ENCODE data around the gene HOXC5. TPM values are rescaled to one million over a fixed set of nuclear protein-coding genes. Genes with fewer than 3 reads are reported as not detected.

HOXC5 gene
- total and polyA plus RNA-seq, 5 experiments from 2014 or later: not detected

DNA sequence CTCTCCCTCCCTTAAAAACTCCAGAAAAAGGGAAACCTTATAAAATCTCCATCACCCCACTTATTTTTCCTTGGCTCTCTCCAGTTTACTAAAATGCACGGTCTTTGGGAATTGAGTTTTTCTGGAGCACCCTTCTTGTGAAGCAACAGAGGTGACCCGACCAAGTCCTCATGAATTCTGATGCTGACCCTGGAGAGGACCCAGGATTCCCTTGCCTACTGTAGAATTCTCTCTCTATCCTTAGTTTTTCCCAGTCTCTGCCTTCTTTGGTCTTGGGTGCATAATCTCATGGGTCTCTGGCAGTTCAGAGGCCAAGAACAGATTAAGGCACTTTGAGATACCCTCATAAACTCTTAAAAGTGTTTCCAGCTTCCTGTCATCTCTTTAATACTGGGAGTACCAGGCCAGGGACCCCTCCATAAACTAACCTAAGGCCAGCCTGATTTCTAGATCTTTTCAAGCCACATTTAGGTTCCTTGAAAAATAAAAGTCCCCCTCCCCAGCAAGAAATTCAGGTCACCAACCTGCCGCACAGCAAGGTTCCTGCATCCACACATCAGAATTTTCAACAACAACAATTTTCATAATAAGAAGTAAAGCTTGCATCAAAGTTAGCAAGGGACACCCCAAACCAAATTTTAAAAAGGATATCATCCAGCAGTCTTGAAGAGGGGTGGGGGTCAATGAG lies 15.7 kb downstream of the HOXC5 start:
- H3K27me3 Mint-ChIP-seq: peaks cover 61 to 97% (median 82%) of the 10 kb centered on the region in 5 donors
- ATAC-seq: no peak
- H3K27ac Mint-ChIP-seq: no peak overlapping the region
- no peak for DNase-seq
- peaks cover 0 to 5% (median 4%) of the 10 kb centered on the region in 3 donors for H3K36me3 Mint-ChIP-seq
- no peaks in the 10 kb centered on the region for H3K9me3 Mint-ChIP-seq
- H3K4me1 Mint-ChIP-seq: peaks cover 19 to 62% (median 47%) of the 10 kb centered on the region in 4 donors
- peak overlapping the region in 3 of 10 donors; percentile 18 to 34 (median 24) for H3K4me3 Mint-ChIP-seq
- POLR2A ChIA-PET: no interaction called here

DNA sequence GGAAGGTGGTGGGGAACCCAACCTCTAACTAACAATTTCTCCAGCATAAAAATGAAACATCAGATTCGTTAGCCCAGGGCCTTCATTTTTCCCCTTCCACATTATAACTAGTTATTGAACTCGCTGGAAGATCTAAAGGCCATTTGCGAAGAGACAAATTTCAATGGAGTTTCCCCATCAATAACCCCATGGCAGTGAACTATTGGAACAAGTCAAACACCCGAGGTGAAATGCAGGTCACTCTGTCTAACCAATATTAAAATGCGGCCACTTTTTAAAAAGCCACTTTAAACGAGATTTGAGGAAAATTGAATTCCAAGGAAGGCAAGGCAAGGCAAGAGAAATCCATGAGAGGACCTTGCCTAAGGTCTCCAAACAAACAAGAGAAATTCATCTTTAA lies 16.3 kb downstream of the HOXC5 start:
- peaks cover 18 to 57% (median 46%) of the 10 kb centered on the region in 4 donors for H3K4me1 Mint-ChIP-seq
- peaks cover 0 to 5% (median 4%) of the 10 kb centered on the region in 3 donors for H3K36me3 Mint-ChIP-seq
- POLR2A ChIA-PET: no interaction called here

DNA sequence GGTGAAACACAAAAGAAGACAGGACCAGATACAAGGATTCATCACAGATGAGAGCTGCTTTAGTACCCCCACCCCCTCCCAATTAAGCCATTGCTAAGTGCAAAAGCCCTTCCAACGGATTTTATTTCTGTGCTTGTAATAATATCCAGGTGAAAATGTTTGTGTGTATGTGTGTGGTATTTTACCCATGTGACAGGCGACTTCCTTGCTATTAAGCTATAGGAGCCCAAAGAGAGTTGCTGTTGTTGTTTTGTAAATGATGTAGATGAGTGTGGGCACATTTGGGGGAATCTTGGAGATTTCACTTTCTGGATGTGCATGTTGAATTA lies 17.6 kb downstream of the HOXC5 start:
- POLR2A ChIA-PET: no interaction called here
- no peak for DNase-seq
- peak overlapping the region in 6 of 10 donors; percentile 1 to 51 (median 19) for H3K4me3 Mint-ChIP-seq
- peaks cover 21 to 61% (median 49%) of the 10 kb centered on the region in 4 donors for H3K4me1 Mint-ChIP-seq
- peaks cover 51 to 94% (median 75%) of the 10 kb centered on the region in 5 donors for H3K27me3 Mint-ChIP-seq
- peaks cover 0 to 5% (median 4%) of the 10 kb centered on the region in 3 donors for H3K36me3 Mint-ChIP-seq
- H3K27ac Mint-ChIP-seq: no peak overlapping the region
- no peaks in the 10 kb centered on the region for H3K9me3 Mint-ChIP-seq
- ATAC-seq: no peak

More for the DNA sequence above, 16.3 kb downstream of the HOXC5 start:
- Mint-ChIP-seq H3K4me3 (no peak overlapping the region), H3K27ac (no peak overlapping the region), H3K27me3 (peaks cover 58 to 94% (median 80%) of the 10 kb centered on the region in 5 donors), H3K9me3 (no peaks in the 10 kb centered on the region)
- ATAC-seq (no peak), DNase-seq (no peak)

DNA sequence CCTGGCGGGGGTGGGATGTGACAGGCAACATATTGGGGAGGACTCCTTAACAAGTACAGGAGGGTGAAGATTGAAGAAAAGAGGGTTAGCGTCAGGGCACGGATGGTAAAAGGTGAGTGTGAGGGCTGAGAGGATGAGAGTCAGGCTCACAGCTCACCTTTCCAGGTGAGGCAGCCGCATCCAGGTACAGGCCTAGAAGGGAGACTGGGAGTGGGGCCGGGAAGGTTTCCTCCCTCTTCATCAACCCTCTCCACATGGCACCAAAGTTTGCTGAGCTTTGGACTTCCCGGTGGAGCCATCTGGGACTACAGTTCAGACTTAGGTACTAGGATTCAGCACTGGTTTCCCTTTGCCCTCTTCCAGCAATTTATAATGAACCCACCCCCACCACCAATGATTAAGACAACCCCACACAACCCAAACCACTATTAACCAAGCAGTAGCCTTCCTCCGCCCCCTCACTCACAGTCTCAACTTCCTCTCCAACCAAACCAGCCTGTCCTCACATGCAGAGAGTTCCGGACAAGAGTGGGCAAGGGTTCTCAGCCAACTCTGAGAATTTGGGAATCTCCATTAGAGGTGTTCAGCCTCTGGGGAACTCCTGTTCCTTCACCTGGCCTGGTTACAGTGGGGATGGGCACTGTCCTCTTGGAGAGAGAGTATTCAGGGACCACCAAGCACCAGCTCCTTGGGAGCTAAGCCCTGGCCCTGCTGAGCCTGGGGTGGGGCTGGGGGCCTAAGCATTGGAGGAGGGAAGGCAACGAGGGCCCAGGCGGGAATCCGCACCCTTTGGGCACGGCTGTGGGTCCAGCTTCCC lies 18.4 kb downstream of the HOXC5 start:
- Mint-ChIP-seq H3K4me3 (peak overlapping the region in 2 of 10 donors; percentile 22 to 37), H3K9me3 (no peaks in the 10 kb centered on the region), H3K27ac (peak overlapping the region in 2 of 10 donors; percentile 28 to 59), H3K36me3 (peaks cover 0 to 5% (median 4%) of the 10 kb centered on the region in 3 donors), H3K4me1 (peaks cover 22 to 60% (median 49%) of the 10 kb centered on the region in 4 donors), H3K27me3 (peaks cover 48 to 88% (median 76%) of the 10 kb centered on the region in 5 donors)
- ATAC-seq (no peak), DNase-seq (no peak)
- POLR2A ChIA-PET: interaction anchor here (0.7 to 1.0 kb wide), 2 partner anchors 18 to 110 kb away, joined by 3 to 4 read pairs; partner anchors contain the start of gene HOXC5

DNA sequence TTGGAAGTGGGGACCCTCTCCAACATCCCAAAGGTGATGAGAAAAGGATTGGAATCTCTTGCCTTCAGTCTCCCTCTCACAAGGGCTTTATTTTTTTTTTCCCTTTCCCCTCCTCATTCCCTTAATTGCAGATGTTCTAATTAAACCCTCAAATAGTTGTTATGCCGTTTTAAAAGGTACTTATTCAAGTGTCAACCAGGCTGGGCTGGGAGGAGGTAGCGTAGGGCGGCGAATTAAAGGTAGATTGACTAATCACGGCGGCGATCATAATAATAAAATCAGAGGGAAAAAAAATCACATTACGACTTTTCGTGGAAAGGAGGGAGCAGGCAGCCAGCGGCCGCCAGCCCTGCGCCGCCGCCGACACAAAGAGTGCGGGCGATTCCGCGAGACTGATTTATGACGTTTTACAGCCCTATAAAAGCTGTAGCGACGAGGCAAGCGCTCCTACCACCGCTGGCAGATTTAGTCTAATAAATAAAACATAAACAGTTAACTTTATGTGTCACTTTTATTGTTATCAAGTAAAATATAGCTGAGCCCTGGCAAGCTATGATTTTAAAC lies 19.1 kb downstream of the HOXC5 start:
- POLR2A ChIA-PET: interaction anchor here (0.7 to 1.8 kb wide), 4 partner anchors 14 to 229 kb away, joined by 3 to 6 read pairs (median 4); partner anchors contain the start of genes HNRNPA1 and HOXC5
- Mint-ChIP-seq H3K4me3 (peak overlapping the region in 9 of 10 donors; percentile 12 to 91 (median 74)), H3K4me1 (peaks cover 20 to 53% (median 46%) of the 10 kb centered on the region in 4 donors), H3K9me3 (no peaks in the 10 kb centered on the region), H3K27me3 (peaks cover 46 to 83% (median 76%) of the 10 kb centered on the region in 5 donors), H3K27ac (peak overlapping the region in 2 of 10 donors; percentile 24 to 28), H3K36me3 (peaks cover 0 to 5% (median 4%) of the 10 kb centered on the region in 3 donors)
- ATAC-seq: no peak
- DNase-seq: no peak

DNA sequence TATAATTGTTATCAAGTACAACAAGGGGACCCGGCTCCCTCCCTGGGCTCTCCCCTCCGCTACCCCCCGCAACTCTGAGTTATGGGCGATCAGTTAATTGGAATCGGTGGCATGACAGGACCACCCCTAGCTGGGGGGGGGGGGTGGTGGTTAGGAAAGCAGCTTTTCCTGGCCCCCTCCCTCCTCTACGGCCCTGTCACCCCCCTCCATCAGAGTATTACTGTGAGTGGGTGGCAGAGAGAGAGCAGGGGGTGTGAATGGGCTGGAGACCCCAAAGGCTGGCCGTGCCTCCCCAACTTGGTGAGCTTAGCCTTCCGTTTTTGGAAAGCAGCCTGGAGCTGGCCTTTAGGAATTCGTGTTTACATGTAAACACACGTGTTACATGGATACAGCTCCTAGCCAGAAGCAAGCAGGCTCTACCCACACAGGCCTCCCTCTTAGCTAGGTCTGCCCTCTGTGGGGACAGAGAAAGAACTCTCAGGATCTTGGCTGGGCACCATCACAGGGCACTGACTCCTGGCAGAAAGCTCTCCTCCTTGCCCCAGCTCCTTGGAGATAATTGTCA lies 19.7 kb downstream of the HOXC5 start:
- Mint-ChIP-seq H3K4me3 (peak overlapping the region; percentile 70 to 92 (median 87)), H3K27me3 (peaks cover 48 to 83% (median 76%) of the 10 kb centered on the region in 5 donors), H3K36me3 (peaks cover 0 to 5% (median 4%) of the 10 kb centered on the region in 3 donors), H3K9me3 (no peaks in the 10 kb centered on the region), H3K27ac (peak overlapping the region in 9 of 10 donors; percentile 32 to 94 (median 87)), H3K4me1 (peaks cover 18 to 47% (median 43%) of the 10 kb centered on the region in 4 donors)
- ATAC-seq (peak in 1 of 2 donors; percentile 13), DNase-seq (peak in 1 of 10 donors; percentile 13)
- POLR2A ChIA-PET: interaction anchor here (1.0 to 1.8 kb wide), 3 partner anchors 13 to 228 kb away, joined by 4 to 6 read pairs (median 4); partner anchors contain the start of genes HNRNPA1 and HOXC5

DNA sequence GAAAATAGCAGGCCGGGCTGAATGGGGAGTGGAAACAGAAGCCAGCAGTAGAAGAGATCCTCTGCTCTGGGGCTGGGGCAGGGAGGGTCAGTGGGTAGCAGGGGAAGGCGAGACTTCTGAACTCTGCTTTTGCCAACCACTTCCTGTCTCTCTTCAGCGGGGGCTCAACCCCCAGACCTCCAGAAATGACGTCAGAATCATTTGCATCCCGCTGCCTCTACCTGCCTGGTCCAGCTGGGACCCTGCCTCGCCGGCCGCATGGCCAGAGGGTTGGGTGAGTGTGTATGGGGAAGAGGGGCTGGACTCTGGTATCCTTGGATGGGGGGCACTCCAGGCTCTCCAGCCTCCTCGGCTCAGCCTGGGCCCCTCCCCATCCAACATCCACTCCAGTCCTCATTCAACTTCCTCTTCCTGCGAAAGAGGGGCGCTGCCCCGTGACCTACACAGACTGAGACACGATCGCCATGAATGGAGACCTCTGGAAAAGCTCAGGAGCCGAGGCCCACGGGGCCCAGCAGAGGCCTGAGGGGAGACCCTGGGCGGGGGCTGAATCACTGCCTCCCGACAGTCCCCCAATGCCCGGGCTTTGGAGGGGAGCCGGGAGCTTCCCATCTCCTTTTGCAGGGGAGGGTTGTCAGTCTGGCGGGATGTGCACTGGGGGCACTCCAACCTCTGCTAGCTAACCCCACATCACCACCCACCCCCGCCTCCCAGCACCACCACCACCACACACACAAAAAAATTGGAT lies 20.3 kb downstream of the HOXC5 start:
- DNase-seq (peak in 3 of 10 donors; percentile 18 to 50 (median 42)), ATAC-seq (peak; percentile 38 to 44)
- POLR2A ChIA-PET: interaction anchor here (1.0 to 1.8 kb wide), 3 partner anchors 12 to 227 kb away, joined by 3 to 6 read pairs (median 4); partner anchors contain the start of genes CBX5 and HNRNPA1
- Mint-ChIP-seq H3K27ac (peak overlapping the region in 9 of 10 donors; percentile 32 to 94 (median 87)), H3K9me3 (no peaks in the 10 kb centered on the region), H3K4me1 (peaks cover 15 to 43% (median 39%) of the 10 kb centered on the region in 4 donors), H3K4me3 (peak overlapping the region; percentile 70 to 92 (median 87)), H3K27me3 (peaks cover 43 to 83% (median 74%) of the 10 kb centered on the region in 5 donors), H3K36me3 (peaks cover 0 to 4% (median 0%) of the 10 kb centered on the region in 3 donors)

DNA sequence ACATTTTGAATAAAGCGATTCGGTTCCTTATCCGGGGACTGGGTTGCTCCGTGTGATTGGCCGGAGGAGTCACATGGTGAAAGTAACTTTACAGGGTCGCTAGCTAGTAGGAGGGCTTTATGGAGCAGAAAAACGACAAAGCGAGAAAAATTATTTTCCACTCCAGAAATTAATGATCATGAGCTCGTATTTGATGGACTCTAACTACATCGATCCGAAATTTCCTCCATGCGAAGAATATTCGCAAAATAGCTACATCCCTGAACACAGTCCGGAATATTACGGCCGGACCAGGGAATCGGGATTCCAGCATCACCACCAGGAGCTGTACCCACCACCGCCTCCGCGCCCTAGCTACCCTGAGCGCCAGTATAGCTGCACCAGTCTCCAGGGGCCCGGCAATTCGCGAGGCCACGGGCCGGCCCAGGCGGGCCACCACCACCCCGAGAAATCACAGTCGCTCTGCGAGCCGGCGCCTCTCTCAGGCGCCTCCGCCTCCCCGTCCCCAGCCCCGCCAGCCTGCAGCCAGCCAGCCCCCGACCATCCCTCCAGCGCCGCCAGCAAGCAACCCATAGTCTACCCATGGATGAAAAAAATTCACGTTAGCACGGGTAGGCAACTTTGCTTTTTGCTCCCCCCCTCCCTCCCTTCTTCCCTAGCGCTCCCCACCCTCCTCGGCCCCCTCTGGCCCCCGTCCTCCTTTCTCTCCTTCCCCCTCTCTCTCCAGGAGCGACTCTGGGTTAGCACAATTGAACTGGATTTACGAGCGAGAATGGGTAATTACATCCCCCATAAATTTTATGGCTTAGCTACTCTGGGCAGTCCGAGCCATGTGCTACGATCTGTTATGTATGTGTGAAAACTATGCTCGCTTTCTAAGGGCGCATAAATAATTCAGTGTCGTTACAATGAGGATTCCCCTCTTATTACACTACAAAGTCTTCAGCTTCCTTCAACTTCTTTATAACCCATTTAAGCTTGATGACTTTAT lies 21.2 kb downstream of the HOXC5 start, which contains the start of gene HOXC4:
TSS of gene HOXC4 (plus strand) at position 85 of the 991 bp plus-strand sequence. CDS start at position 173, 88 bp downstream.
- peak; percentile 73 to 78 for ATAC-seq
- H3K36me3 Mint-ChIP-seq: no peaks in the 10 kb centered on the region
- peak in 4 of 10 donors; percentile 22 to 53 (median 48) for DNase-seq
- peaks cover 40 to 83% (median 74%) of the 10 kb centered on the region in 5 donors for H3K27me3 Mint-ChIP-seq
- POLR2A ChIA-PET: interaction anchor here (0.6 to 1.8 kb wide), 5 partner anchors 9 to 453 kb away, joined by 3 to 6 read pairs (median 4); partner anchors contain the start of genes CBX5 and HNRNPA1
- no peaks in the 10 kb centered on the region for H3K9me3 Mint-ChIP-seq
- H3K4me1 Mint-ChIP-seq: peaks cover 16 to 43% (median 39%) of the 10 kb centered on the region in 4 donors
- H3K27ac Mint-ChIP-seq: peak within 1 kb of the TSS in 9 of 10 donors; percentile 32 to 94 (median 88)
- peak within 1 kb of the TSS; percentile 75 to 92 (median 88) for H3K4me3 Mint-ChIP-seq

DNA sequence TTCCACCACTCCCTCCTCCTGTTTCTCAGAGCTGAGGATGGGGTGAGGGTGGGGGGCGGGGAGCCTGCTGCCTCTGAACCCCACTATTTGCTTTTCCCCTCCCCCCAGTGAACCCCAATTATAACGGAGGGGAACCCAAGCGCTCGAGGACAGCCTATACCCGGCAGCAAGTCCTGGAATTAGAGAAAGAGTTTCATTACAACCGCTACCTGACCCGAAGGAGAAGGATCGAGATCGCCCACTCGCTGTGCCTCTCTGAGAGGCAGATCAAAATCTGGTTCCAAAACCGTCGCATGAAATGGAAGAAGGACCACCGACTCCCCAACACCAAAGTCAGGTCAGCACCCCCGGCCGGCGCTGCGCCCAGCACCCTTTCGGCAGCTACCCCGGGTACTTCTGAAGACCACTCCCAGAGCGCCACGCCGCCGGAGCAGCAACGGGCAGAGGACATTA lies 21.9 kb downstream of the HOXC5 start:
- POLR2A ChIA-PET: interaction anchor here (0.6 to 1.1 kb wide), 3 partner anchors 9 to 452 kb away, joined by 4 read pairs; no protein-coding TSS in a partner anchor
- H3K4me3 Mint-ChIP-seq: peak overlapping the region; percentile 8 to 92 (median 86)

DNA sequence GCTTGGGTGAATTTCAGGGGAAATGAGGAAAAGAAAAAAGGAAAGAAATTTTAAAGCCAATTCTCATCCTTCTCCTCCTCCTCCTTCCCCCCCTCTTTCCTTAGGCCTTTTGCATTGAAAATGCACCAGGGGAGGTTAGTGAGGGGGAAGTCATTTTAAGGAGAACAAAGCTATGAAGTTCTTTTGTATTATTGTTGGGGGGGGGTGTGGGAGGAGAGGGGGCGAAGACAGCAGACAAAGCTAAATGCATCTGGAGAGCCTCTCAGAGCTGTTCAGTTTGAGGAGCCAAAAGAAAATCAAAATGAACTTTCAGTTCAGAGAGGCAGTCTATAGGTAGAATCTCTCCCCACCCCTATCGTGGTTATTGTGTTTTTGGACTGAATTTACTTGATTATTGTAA lies 22.7 kb downstream of the HOXC5 start:
- Mint-ChIP-seq H3K27me3 (peaks cover 32 to 83% (median 72%) of the 10 kb centered on the region in 5 donors), H3K4me3 (peak overlapping the region in 2 of 10 donors; percentile 22 to 28), H3K4me1 (peaks cover 12 to 34% (median 31%) of the 10 kb centered on the region in 4 donors), H3K27ac (no peak overlapping the region), H3K9me3 (no peaks in the 10 kb centered on the region), H3K36me3 (peaks cover 0 to 1% (median 0%) of the 10 kb centered on the region in 3 donors)
- POLR2A ChIA-PET: interaction anchor here (0.5 to 1.1 kb wide), 2 partner anchors 74 to 176 kb away, joined by 3 to 4 read pairs; no protein-coding TSS in a partner anchor
- DNase-seq: no peak
- no peak for ATAC-seq

More for the DNA sequence above, 21.9 kb downstream of the HOXC5 start:
- H3K9me3 Mint-ChIP-seq: no peaks in the 10 kb centered on the region
- peaks cover 0 to 1% (median 0%) of the 10 kb centered on the region in 3 donors for H3K36me3 Mint-ChIP-seq
- peaks cover 36 to 83% (median 74%) of the 10 kb centered on the region in 5 donors for H3K27me3 Mint-ChIP-seq
- DNase-seq (no peak), ATAC-seq (no peak)
- peak overlapping the region in 1 of 10 donors; percentile 89 for H3K27ac Mint-ChIP-seq
- peaks cover 16 to 41% (median 38%) of the 10 kb centered on the region in 4 donors for H3K4me1 Mint-ChIP-seq

All from naive thymus-derived CD8-positive, alpha-beta T cell (primary cell).